Parathyroid adenoma (tissue), 2 donors: Measurements from ENCODE around the gene DNM3.

Source experiments
- H2AFZ ChIP-seq: fragments of 300-600 bp; sonication (generic); one replicate; pipeline ENCODE4 v1.7.0; 2017; ENCODE audit warnings: antibody characterized with exemption, mild to moderate bottlenecking
- H3K27ac ChIP-seq: fragments of 300-600 bp; sonication (generic); one replicate; pipeline ENCODE4 v1.7.0; 2017
- H3K27me3 ChIP-seq: fragments of 300-600 bp; sonication (generic); one replicate; pipeline ENCODE4 v1.7.0; 2017; ENCODE audit warnings: low read length; ENCODE audit not compliant: control insufficient read depth, insufficient read depth
- H3K36me3 ChIP-seq: fragments of 300-600 bp; sonication (generic); one replicate; pipeline ENCODE4 v1.7.0; 2017; ENCODE audit warnings: low read length; ENCODE audit not compliant: control insufficient read depth, insufficient read depth
- H3K4me1 ChIP-seq: fragments of 300-600 bp; sonication (generic); one replicate; pipeline ENCODE4 v1.7.0; 2017; ENCODE audit warnings: control low read depth
- H3K4me2 ChIP-seq: fragments of 300-600 bp; sonication (generic); one replicate; pipeline ENCODE4 v1.7.0; 2017; ENCODE audit warnings: low read length
- H3K4me3 ChIP-seq: fragments of 300-600 bp; sonication (generic); one replicate; pipeline ENCODE4 v1.7.0; 2017; ENCODE audit warnings: low read depth, low read length
- H3K79me2 ChIP-seq: fragments of 300-600 bp; sonication (generic); one replicate; pipeline ENCODE4 v1.7.0; 2017; ENCODE audit warnings: control low read depth
- H3K9ac ChIP-seq: fragments of 300-600 bp; sonication (generic); one replicate; pipeline ENCODE4 v1.7.0; 2017; ENCODE audit warnings: mild to moderate bottlenecking
- H3K9me3 ChIP-seq: fragments of 300-600 bp; sonication (generic); one replicate; pipeline ENCODE4 v1.7.0; 2017; ENCODE audit warnings: low read length; ENCODE audit not compliant: control insufficient read depth
- TF ChIP-seq, protein P1 (sequence below): fragments of 300-600 bp; sonication (generic); IDR thresholded peaks from one replicate; pipeline ENCODE4 v1.7.0; 2017; ENCODE audit warnings: antibody characterized with exemption, mild to moderate bottlenecking
- donor health status: primary hyperparathyroidism.

DNM3 gene

GRCh38 chr1:172109359-172109758, 268.1 kb downstream of the DNM3 start:
- TF ChIP-seq, protein P1, sequence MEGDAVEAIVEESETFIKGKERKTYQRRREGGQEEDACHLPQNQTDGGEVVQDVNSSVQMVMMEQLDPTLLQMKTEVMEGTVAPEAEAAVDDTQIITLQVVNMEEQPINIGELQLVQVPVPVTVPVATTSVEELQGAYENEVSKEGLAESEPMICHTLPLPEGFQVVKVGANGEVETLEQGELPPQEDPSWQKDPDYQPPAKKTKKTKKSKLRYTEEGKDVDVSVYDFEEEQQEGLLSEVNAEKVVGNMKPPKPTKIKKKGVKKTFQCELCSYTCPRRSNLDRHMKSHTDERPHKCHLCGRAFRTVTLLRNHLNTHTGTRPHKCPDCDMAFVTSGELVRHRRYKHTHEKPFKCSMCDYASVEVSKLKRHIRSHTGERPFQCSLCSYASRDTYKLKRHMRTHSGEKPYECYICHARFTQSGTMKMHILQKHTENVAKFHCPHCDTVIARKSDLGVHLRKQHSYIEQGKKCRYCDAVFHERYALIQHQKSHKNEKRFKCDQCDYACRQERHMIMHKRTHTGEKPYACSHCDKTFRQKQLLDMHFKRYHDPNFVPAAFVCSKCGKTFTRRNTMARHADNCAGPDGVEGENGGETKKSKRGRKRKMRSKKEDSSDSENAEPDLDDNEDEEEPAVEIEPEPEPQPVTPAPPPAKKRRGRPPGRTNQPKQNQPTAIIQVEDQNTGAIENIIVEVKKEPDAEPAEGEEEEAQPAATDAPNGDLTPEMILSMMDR = no peak
- Histone ChIP-seq H3K79me2 (no peaks in the 10 kb centered on the region), H3K27me3 (no peaks in the 10 kb centered on the region), H3K9me3 (no peaks in the 10 kb centered on the region), H3K4me3 (no peak overlapping the region), H3K4me1 (no peaks in the 10 kb centered on the region), H3K4me2 (no peak overlapping the region), H2AFZ (no peak overlapping the region), H3K36me3 (peaks cover 2% of the 10 kb centered on the region), H3K27ac (no peak overlapping the region), H3K9ac (no peak overlapping the region)

GRCh38 chr1:172112576-172112975, 271.3 kb downstream of the DNM3 start:
- H3K36me3 ChIP-seq = peaks cover 2% of the 10 kb centered on the region
- H3K9ac ChIP-seq = no peak overlapping the region
- H3K9me3 ChIP-seq = no peaks in the 10 kb centered on the region
- no peak overlapping the region for H3K4me3 ChIP-seq
- H3K79me2 ChIP-seq = no peaks in the 10 kb centered on the region
- no peak overlapping the region for H3K4me2 ChIP-seq
- no peaks in the 10 kb centered on the region for H3K27me3 ChIP-seq
- TF ChIP-seq, protein P1 = no peak
- H3K27ac ChIP-seq = no peak overlapping the region
- H3K4me1 ChIP-seq = no peaks in the 10 kb centered on the region
- H2AFZ ChIP-seq = no peak overlapping the region

GRCh38 chr1:172117800-172118199, 276.5 kb downstream of the DNM3 start:
- no peaks in the 10 kb centered on the region for H3K4me1 ChIP-seq
- TF ChIP-seq, protein P1 = no peak
- H3K27ac ChIP-seq = no peak overlapping the region
- H3K4me3 ChIP-seq = no peak overlapping the region
- H3K27me3 ChIP-seq = no peaks in the 10 kb centered on the region
- no peak overlapping the region for H3K4me2 ChIP-seq
- H3K9ac ChIP-seq = no peak overlapping the region
- H3K79me2 ChIP-seq = no peaks in the 10 kb centered on the region
- no peaks in the 10 kb centered on the region for H3K9me3 ChIP-seq
- no peak overlapping the region for H2AFZ ChIP-seq
- H3K36me3 ChIP-seq = no peaks in the 10 kb centered on the region

GRCh38 chr1:172118618-172119017, 277.3 kb downstream of the DNM3 start:
- H3K79me2 ChIP-seq = no peaks in the 10 kb centered on the region
- H3K9ac ChIP-seq = no peak overlapping the region
- no peaks in the 10 kb centered on the region for H3K27me3 ChIP-seq
- no peak overlapping the region for H3K4me3 ChIP-seq
- H3K9me3 ChIP-seq = no peaks in the 10 kb centered on the region
- no peak overlapping the region for H3K4me2 ChIP-seq
- no peak overlapping the region for H2AFZ ChIP-seq
- TF ChIP-seq, protein P1 = no peak
- H3K27ac ChIP-seq = no peak overlapping the region
- H3K36me3 ChIP-seq = no peaks in the 10 kb centered on the region
- H3K4me1 ChIP-seq = no peaks in the 10 kb centered on the region

DNA sequence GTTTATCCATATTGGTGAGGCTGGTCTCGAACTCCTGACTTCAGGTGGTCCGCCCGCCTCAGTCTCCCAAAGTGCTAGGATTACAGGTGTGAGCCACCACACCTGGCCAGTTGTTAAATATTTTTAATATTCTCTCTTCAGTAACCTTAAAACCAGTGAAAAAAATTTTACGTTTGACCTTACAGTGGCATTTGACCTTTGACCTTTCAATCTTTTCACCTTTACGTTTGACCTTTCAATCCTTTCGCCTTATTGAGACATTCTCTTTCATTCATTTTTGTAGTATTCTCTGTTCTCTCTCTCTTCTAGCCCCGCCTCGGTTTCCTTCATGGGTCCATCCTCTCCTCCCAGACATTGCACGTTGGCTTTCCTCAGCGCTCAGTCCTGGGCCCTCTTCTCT, 277.9 kb downstream of the DNM3 start:
- TF ChIP-seq, protein P1 = no peak

More for the DNA sequence above, 277.9 kb downstream of the DNM3 start:
- Histone ChIP-seq H2AFZ (no peak overlapping the region), H3K27me3 (no peaks in the 10 kb centered on the region), H3K36me3 (no peaks in the 10 kb centered on the region), H3K9me3 (no peaks in the 10 kb centered on the region), H3K79me2 (no peaks in the 10 kb centered on the region), H3K4me3 (no peak overlapping the region), H3K4me2 (no peak overlapping the region), H3K4me1 (no peaks in the 10 kb centered on the region), H3K9ac (no peak overlapping the region), H3K27ac (no peak overlapping the region)
